Nephron progenitor cell (in vitro differentiated cells): ENCODE results near the gene SMG9.
A peak's percentile ranks its signal among the peaks of the same experiment; 100 is the strongest.

Source experiments
- DNase-seq: peaks from one replicate; pipeline ENCODE4 v3.0.0; 2021
- H3K27ac Mint-ChIP-seq: 2 replicates; pipeline ENCODE4 v1.8.0; 2021; ENCODE audit warnings: mild to moderate bottlenecking, moderate library complexity, mixed read lengths
- H3K27me3 Mint-ChIP-seq: 2 replicates; pipeline ENCODE4 v1.8.0; 2021; ENCODE audit warnings: mild to moderate bottlenecking, low read depth, mixed read lengths; ENCODE audit not compliant: poor library complexity
- H3K36me3 Mint-ChIP-seq: 2 replicates; pipeline ENCODE4 v1.8.0; 2021; ENCODE audit warnings: low read depth, mixed read lengths
- H3K4me1 Mint-ChIP-seq: 2 replicates; pipeline ENCODE4 v1.8.0; 2021; ENCODE audit warnings: mixed read lengths
- H3K4me3 Mint-ChIP-seq: 2 replicates; pipeline ENCODE4 v1.8.0; 2021; ENCODE audit warnings: mild to moderate bottlenecking, moderate library complexity, mixed read lengths
- H3K9me3 Mint-ChIP-seq: 2 replicates; pipeline ENCODE4 v1.8.0; 2021; ENCODE audit warnings: mild to moderate bottlenecking, moderate library complexity, mixed read lengths
- TF ChIP-seq, protein P1 (sequence below): fragments of 200-600 bp; sonication (generic); IDR thresholded peaks from 2 replicates; pipeline ENCODE4 v1.5.0; 2021; ENCODE audit warnings: antibody characterized with exemption

SMG9 gene

GRCh38 chr19:43798026-43798545, 43.3 kb upstream of the SMG9 start:
- H3K4me3 Mint-ChIP-seq: no peak overlapping the region

GRCh38 chr19:43797556-43797955, 42.8 kb upstream of the SMG9 start:
- Mint-ChIP-seq H3K27ac (no peak overlapping the region), H3K4me3 (no peak overlapping the region), H3K36me3 (no peaks in the 10 kb centered on the region), H3K9me3 (peaks cover 10% of the 10 kb centered on the region), H3K27me3 (peaks cover 87% of the 10 kb centered on the region), H3K4me1 (no peaks in the 10 kb centered on the region)
- TF ChIP-seq, protein P1, sequence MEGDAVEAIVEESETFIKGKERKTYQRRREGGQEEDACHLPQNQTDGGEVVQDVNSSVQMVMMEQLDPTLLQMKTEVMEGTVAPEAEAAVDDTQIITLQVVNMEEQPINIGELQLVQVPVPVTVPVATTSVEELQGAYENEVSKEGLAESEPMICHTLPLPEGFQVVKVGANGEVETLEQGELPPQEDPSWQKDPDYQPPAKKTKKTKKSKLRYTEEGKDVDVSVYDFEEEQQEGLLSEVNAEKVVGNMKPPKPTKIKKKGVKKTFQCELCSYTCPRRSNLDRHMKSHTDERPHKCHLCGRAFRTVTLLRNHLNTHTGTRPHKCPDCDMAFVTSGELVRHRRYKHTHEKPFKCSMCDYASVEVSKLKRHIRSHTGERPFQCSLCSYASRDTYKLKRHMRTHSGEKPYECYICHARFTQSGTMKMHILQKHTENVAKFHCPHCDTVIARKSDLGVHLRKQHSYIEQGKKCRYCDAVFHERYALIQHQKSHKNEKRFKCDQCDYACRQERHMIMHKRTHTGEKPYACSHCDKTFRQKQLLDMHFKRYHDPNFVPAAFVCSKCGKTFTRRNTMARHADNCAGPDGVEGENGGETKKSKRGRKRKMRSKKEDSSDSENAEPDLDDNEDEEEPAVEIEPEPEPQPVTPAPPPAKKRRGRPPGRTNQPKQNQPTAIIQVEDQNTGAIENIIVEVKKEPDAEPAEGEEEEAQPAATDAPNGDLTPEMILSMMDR: no peak
- no peak for DNase-seq

More at GRCh38 chr19:43798026-43798545, 43.3 kb upstream of the SMG9 start:
- H3K9me3 Mint-ChIP-seq: peaks cover 10% of the 10 kb centered on the region
- TF ChIP-seq, protein P1: no peak
- H3K36me3 Mint-ChIP-seq: no peaks in the 10 kb centered on the region
- no peak for DNase-seq
- no peak overlapping the region for H3K27ac Mint-ChIP-seq
- H3K4me1 Mint-ChIP-seq: no peaks in the 10 kb centered on the region
- peaks cover 82% of the 10 kb centered on the region for H3K27me3 Mint-ChIP-seq

DNA sequence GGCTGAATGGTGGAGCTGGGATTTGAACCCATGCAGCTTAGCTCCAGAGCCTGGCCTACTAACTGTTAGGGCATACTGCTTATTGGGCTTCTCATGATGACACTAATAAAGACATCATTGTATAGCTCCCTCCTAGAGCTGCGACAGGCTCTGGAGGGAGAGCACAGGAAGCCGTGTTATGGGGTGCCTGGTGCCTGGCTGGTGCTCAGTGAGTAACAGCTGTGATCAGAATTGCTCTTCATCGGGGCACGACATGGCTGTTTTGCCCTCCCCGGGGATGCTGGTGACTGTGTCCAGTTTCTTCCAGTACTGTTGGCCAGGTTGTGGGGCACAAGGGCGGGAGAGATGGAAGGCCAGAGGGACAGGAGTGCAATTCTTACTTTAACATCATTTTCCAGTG, 42.4 kb upstream of the SMG9 start:
- Mint-ChIP-seq H3K27ac (no peak overlapping the region), H3K4me1 (no peaks in the 10 kb centered on the region), H3K36me3 (no peaks in the 10 kb centered on the region), H3K9me3 (peaks cover 10% of the 10 kb centered on the region), H3K4me3 (no peak overlapping the region), H3K27me3 (peaks cover 92% of the 10 kb centered on the region)
- DNase-seq: no peak
- TF ChIP-seq, protein P1: no peak

DNA sequence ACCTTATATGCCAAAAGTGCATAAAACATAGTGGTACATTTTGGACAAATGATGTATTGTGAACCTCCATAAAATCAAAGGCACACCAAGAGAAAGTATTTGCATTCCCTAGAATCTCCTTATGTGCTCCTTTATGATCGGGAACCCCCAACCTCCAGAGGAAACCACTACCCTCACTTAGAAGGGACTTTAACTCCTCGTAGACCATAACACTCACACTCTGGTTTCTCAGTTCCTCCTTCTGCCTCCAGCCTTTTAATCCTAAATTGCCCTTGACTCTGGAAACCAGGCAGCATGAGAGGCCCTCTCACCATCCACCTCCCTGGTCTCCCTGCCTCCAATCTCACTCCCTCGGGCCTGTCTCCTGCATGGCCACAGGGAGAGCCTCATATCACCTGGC, 35.8 kb upstream of the SMG9 start:
- Mint-ChIP-seq H3K27ac (no peak overlapping the region), H3K36me3 (no peaks in the 10 kb centered on the region), H3K4me3 (no peak overlapping the region), H3K9me3 (no peaks in the 10 kb centered on the region), H3K4me1 (no peaks in the 10 kb centered on the region), H3K27me3 (peaks cover 65% of the 10 kb centered on the region)
- no peak for DNase-seq
- TF ChIP-seq, protein P1: no peak

- H3K27ac Mint-ChIP-seq: no peak overlapping the region
- TF ChIP-seq, protein P1: no peak
- no peak overlapping the region for H3K4me3 Mint-ChIP-seq
- H3K36me3 Mint-ChIP-seq: no peaks in the 10 kb centered on the region
- DNase-seq: peak; percentile 60
- no peaks in the 10 kb centered on the region for H3K9me3 Mint-ChIP-seq
- H3K27me3 Mint-ChIP-seq: peaks cover 59% of the 10 kb centered on the region
- peaks cover 4% of the 10 kb centered on the region for H3K4me1 Mint-ChIP-seq
These were observed 34.3 kb upstream of the SMG9 start for GRCh38 chr19:43789029-43789428.

DNA sequence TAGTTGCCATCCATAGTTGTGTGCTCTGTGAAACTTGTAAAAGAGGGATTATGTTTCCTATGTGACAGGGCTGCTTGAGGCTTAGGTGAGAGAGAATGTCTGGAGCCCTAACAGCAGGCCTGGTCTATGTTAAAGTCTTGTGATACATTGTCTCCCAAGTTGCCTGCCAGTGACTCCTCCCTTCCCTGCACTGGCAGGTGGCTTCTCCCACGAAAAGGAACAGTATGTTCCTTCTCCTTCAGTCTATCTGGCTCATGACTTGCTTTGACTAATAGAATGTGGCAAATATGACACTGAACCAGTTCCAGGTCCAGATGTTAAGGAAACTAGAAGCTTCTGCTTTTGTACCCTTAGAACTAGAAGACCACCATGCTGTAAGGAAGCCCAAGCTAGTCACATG, 31.9 kb upstream of the SMG9 start:
- TF ChIP-seq, protein P1: no peak
- Mint-ChIP-seq H3K4me3 (no peak overlapping the region), H3K27me3 (peaks cover 48% of the 10 kb centered on the region), H3K4me1 (peaks cover 23% of the 10 kb centered on the region), H3K27ac (no peak overlapping the region), H3K9me3 (no peaks in the 10 kb centered on the region), H3K36me3 (no peaks in the 10 kb centered on the region)
- DNase-seq: no peak
